Measurements from ENCODE around the gene KICS2. TPM values are rescaled to one million over a fixed set of nuclear protein-coding genes. Genes with fewer than 3 reads are reported as not detected.

KICS2 gene
- total RNA-seq (2022) (8.2 and 8.6 TPM in 2 replicates), Bru-seq, nascent RNA (percentile 60 among the genes with signal in this experiment), BruChase-seq, experiment 1, labeled RNA remaining after a 2-hour chase (percentile 65 among the genes with signal in this experiment), BruChase-seq, experiment 2, labeled RNA remaining after a 6-hour chase (percentile 53 among the genes with signal in this experiment)
- long read RNA-seq, full-length matches to known transcripts = 5 of 9 reads
- long read RNA-seq, partial matches to known transcripts = 0 of 9 reads
- long read RNA-seq, other reads (novel, unspliced or antisense) = 4 of 9 reads

GRCh38 chr12:64222009-64222765 lies at the start of gene KICS2:
TSS of gene KICS2 (minus strand) at chr12:64222296. CDS start at chr12:64222237, 59 bp downstream.
- POLR2A ChIA-PET = interaction anchor here (0.5 to 1.3 kb wide), 2 partner anchors 182 to 273 kb away, joined by 4 to 9 read pairs; partner anchors contain the start of gene XPOT
- H3K36me3 Mint-ChIP-seq (ENCODE audit: insufficient read depth, unreplicated experiment) = peaks cover 14% of the 10 kb centered on the region

GRCh38 chr12:64270411-64270810 lies 48.3 kb upstream of the KICS2 start:
- Mint-ChIP-seq H3K4me1 (ENCODE audit: low read depth, unreplicated experiment) (no peaks in the 10 kb centered on the region), H3K36me3 (ENCODE audit: insufficient read depth, unreplicated experiment) (peaks cover 4% of the 10 kb centered on the region), H3K9me3 (ENCODE audit: unreplicated experiment) (no peaks in the 10 kb centered on the region)

More at GRCh38 chr12:64222009-64222765, at the start of gene KICS2:
- peak within 1 kb of the TSS; percentile 99 for H3K4me3 Mint-ChIP-seq (ENCODE audit: unreplicated experiment)
- peak within 1 kb of the TSS; percentile 99 for H3K27ac Mint-ChIP-seq (ENCODE audit: unreplicated experiment)
- Histone ChIP-seq H3K36me3 (ENCODE audit: control insufficient read depth, insufficient read depth, low read length) (no peaks in the 10 kb centered on the region), H3K27me3 (replicated peaks; ENCODE audit: control insufficient read depth, insufficient read depth, low read length) (no peaks in the 10 kb centered on the region), H3K9me3 (no peaks in the 10 kb centered on the region), H3K4me1 (peaks cover 12% of the 10 kb centered on the region; the same call in 1 of the 2 replicates), H3K4me3 (ENCODE audit: low read depth, low read length) (peak within 1 kb of the TSS; percentile 72)
- DNase-seq = peak; percentile 91 to 93
- H3K27me3 Mint-ChIP-seq (ENCODE audit: insufficient read depth, unreplicated experiment) = no peaks in the 10 kb centered on the region
- CTCF ChIA-PET = interaction anchor here (1.3 kb wide), 1 partner anchor 41 kb away, joined by 4 read pairs; no protein-coding TSS in a partner anchor
- H3K9me3 Mint-ChIP-seq (ENCODE audit: unreplicated experiment) = no peaks in the 10 kb centered on the region
- intact Hi-C loops (cut with micrococcal nuclease; ENCODE audit: unreplicated experiment) = no loop called here
- peaks cover 17% of the 10 kb centered on the region for H3K4me1 Mint-ChIP-seq (ENCODE audit: low read depth, unreplicated experiment)
- BruUV-seq (replicated peaks) = TSS peak; percentile 68
- no peak for TF ChIP-seq CTCF (IDR thresholded peaks at IDR 0.05; ENCODE audit: insufficient read depth in 1 of 2, low read depth in 1 of 2, low read length in 1 of 2, severe bottlenecking in 1 of 2, unreplicated experiment in 1 of 2)

More at GRCh38 chr12:64270411-64270810, 48.3 kb upstream of the KICS2 start:
- H3K4me3 Mint-ChIP-seq (ENCODE audit: unreplicated experiment) = no peak overlapping the region
- no peaks in the 10 kb centered on the region for H3K36me3 ChIP-seq (ENCODE audit: control insufficient read depth, insufficient read depth, low read length)
- no peaks in the 10 kb centered on the region for H3K27me3 Mint-ChIP-seq (ENCODE audit: insufficient read depth, unreplicated experiment)
- H3K4me3 ChIP-seq (ENCODE audit: low read depth, low read length) = no peak overlapping the region
- ChIA-PET CTCF (no interaction called here), POLR2A (no interaction called here)
- BruUV-seq (replicated peaks) = no TSS peak
- intact Hi-C loops (cut with micrococcal nuclease; ENCODE audit: unreplicated experiment) = loop anchor here (5.0 kb wide), 1 partner anchor 52 kb away; no protein-coding TSS in a partner anchor
- no peak overlapping the region for H3K27ac Mint-ChIP-seq (ENCODE audit: unreplicated experiment)
- H3K9me3 ChIP-seq = no peaks in the 10 kb centered on the region
- no peaks in the 10 kb centered on the region for H3K27me3 ChIP-seq (replicated peaks; ENCODE audit: control insufficient read depth, insufficient read depth, low read length)
- no peak for DNase-seq
- TF ChIP-seq CTCF (IDR thresholded peaks at IDR 0.05; ENCODE audit: insufficient read depth in 1 of 2, low read depth in 1 of 2, low read length in 1 of 2, severe bottlenecking in 1 of 2, unreplicated experiment in 1 of 2) = no peak
- H3K4me1 ChIP-seq = no peaks in the 10 kb centered on the region
